Measurements from ENCODE around the gene RTN4RL1.

- TF ChIP-seq EZH2 (IDR thresholded peaks at IDR 0.05; ENCODE audit: borderline replicate concordance, low read length) = no peak
- TF ChIP-seq CTCF (IDR thresholded peaks at IDR 0.05; ENCODE audit: low read length) = no peak
Measured at GRCh38 chr17:2035541-2036488, 10.7 kb upstream of the RTN4RL1 start.

Measured in OCI-LY1 (cell line).